Nephron progenitor cell (in vitro differentiated cells): ENCODE data around the gene SLC2A13.

Experiments
- DNase-seq: peaks from one replicate; pipeline ENCODE4 v3.0.0; 2021
- H3K27ac Mint-ChIP-seq: 2 replicates; pipeline ENCODE4 v1.8.0; 2021; ENCODE audit warnings: mild to moderate bottlenecking, moderate library complexity, mixed read lengths
- H3K27me3 Mint-ChIP-seq: 2 replicates; pipeline ENCODE4 v1.8.0; 2021; ENCODE audit warnings: mild to moderate bottlenecking, low read depth, mixed read lengths; ENCODE audit not compliant: poor library complexity
- H3K36me3 Mint-ChIP-seq: 2 replicates; pipeline ENCODE4 v1.8.0; 2021; ENCODE audit warnings: low read depth, mixed read lengths
- H3K4me1 Mint-ChIP-seq: 2 replicates; pipeline ENCODE4 v1.8.0; 2021; ENCODE audit warnings: mixed read lengths
- H3K4me3 Mint-ChIP-seq: 2 replicates; pipeline ENCODE4 v1.8.0; 2021; ENCODE audit warnings: mild to moderate bottlenecking, moderate library complexity, mixed read lengths
- H3K9me3 Mint-ChIP-seq: 2 replicates; pipeline ENCODE4 v1.8.0; 2021; ENCODE audit warnings: mild to moderate bottlenecking, moderate library complexity, mixed read lengths
- TF ChIP-seq, protein P1 (sequence below): fragments of 200-600 bp; sonication (generic); IDR thresholded peaks from 2 replicates; pipeline ENCODE4 v1.5.0; 2021; ENCODE audit warnings: antibody characterized with exemption

SLC2A13 gene

DNA sequence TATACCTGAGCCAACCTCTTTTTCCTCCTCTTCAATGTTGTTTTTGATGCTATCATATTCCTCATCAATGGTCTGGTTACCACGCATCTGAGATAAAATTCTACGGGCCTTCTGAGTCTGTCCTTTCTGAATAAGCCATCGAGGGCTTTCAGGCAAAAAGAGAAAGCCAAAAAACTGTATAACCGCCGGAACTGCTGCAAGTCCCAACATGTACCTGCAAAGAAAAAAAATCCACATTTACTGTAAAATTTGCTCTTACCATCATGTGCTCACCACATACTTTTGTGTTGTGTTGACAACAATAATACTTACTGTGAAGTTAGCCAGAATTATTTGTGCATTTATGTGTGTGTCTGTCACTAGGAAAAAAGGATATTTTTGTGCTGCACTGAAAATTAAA, 77.6 kb downstream of the SLC2A13 start:
- H3K4me1 Mint-ChIP-seq, result peaks cover 6% of the 10 kb centered on the region
- TF ChIP-seq, protein P1, sequence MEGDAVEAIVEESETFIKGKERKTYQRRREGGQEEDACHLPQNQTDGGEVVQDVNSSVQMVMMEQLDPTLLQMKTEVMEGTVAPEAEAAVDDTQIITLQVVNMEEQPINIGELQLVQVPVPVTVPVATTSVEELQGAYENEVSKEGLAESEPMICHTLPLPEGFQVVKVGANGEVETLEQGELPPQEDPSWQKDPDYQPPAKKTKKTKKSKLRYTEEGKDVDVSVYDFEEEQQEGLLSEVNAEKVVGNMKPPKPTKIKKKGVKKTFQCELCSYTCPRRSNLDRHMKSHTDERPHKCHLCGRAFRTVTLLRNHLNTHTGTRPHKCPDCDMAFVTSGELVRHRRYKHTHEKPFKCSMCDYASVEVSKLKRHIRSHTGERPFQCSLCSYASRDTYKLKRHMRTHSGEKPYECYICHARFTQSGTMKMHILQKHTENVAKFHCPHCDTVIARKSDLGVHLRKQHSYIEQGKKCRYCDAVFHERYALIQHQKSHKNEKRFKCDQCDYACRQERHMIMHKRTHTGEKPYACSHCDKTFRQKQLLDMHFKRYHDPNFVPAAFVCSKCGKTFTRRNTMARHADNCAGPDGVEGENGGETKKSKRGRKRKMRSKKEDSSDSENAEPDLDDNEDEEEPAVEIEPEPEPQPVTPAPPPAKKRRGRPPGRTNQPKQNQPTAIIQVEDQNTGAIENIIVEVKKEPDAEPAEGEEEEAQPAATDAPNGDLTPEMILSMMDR, result no peak
- H3K27ac Mint-ChIP-seq, result no peak overlapping the region
- H3K36me3 Mint-ChIP-seq, result peaks cover 13% of the 10 kb centered on the region
- H3K27me3 Mint-ChIP-seq, result no peaks in the 10 kb centered on the region
- no peak overlapping the region for H3K4me3 Mint-ChIP-seq
- H3K9me3 Mint-ChIP-seq, result no peaks in the 10 kb centered on the region
- DNase-seq, result no peak

DNA sequence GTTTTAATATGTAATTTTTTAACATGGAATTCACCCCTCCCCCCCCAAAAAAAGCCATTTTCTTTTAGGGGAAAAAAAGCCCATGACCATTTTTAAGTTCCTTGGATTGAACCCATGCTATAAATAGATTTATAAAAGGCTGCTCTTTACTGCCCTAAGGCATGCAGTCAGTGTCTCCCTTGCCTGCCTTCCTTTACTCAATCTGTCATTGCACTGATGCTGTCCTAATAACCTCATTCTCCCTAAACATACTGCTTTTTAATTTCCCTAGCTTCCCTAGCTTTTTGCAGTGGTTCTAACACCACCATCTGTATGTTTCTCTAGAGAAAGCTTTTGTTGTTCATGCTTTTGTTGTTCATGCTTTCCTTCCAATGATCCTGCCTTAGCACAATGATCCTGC, 83.0 kb downstream of the SLC2A13 start:
- H3K9me3 Mint-ChIP-seq, result no peaks in the 10 kb centered on the region
- no peak overlapping the region for H3K27ac Mint-ChIP-seq
- no peaks in the 10 kb centered on the region for H3K4me1 Mint-ChIP-seq
- H3K36me3 Mint-ChIP-seq, result peaks cover 7% of the 10 kb centered on the region
- H3K27me3 Mint-ChIP-seq, result no peaks in the 10 kb centered on the region
- H3K4me3 Mint-ChIP-seq, result no peak overlapping the region
- DNase-seq, result no peak
- TF ChIP-seq, protein P1, result no peak

DNA sequence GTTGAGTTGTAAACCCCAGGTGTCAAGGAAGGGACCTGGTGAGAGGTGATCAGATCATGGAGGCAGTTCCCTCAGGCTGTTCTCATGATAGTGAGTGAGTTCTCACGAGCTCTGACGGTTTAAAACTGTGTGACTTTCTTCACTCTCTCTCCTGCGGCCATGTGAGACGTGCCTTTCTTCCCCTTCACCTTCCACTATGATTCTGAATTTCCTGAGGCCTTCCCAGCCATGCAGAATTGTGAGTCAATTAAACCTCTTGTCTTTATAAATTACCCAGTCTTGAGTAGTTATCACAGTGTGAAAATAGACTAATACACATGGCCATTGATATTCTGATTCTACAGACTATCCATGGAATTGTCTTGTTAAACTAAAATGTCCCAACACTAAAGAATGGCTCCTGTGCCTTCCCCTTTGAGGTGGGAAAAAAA, 85.6 kb downstream of the SLC2A13 start:
- Mint-ChIP-seq H3K27me3 (no peaks in the 10 kb centered on the region), H3K36me3 (no peaks in the 10 kb centered on the region), H3K4me1 (peaks cover 4% of the 10 kb centered on the region), H3K4me3 (no peak overlapping the region), H3K27ac (no peak overlapping the region), H3K9me3 (no peaks in the 10 kb centered on the region)
- DNase-seq, result no peak
- TF ChIP-seq, protein P1, result no peak

DNA sequence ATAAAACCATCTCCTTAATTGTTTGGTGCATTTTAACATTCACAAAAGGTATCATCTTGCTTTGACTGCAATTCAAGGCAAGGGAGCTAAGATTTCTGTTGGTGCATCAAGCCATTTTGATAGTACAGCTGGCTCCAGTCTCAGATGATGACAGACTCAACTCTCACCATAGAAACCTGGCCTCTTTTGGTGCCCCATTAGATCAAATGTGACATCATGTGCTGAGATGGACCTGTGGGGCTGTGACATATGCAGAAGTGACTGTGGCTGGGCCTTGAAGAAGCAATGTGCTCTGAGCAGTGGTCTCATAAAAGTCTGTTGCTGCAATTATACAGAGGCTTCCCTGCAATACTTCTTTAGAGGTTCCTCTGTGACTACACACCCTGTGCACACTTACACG, 88.4 kb downstream of the SLC2A13 start:
- H3K36me3 Mint-ChIP-seq, result no peaks in the 10 kb centered on the region
- H3K27ac Mint-ChIP-seq, result no peak overlapping the region
- H3K27me3 Mint-ChIP-seq, result no peaks in the 10 kb centered on the region
- no peak for DNase-seq
- no peaks in the 10 kb centered on the region for H3K9me3 Mint-ChIP-seq
- H3K4me1 Mint-ChIP-seq, result peaks cover 4% of the 10 kb centered on the region
- no peak overlapping the region for H3K4me3 Mint-ChIP-seq
- TF ChIP-seq, protein P1, result no peak

DNA sequence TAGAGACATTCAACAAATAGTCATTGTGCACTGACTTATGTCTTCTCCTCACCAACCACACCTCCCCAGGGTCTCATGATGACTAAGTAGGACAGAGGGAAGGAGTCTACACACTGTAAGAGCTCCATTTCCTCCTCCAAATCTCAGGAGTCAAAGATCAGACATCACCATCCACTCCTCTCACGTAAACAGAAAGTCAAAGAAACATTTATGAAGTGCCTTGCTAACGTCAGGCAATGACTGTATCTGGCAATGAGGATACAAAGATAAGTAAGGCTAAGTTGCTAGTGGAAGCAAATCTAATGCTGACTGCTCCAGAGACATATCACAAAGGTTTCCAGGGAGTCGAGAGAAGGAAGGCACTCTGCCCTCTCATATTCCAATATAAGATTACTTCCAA, 88.9 kb downstream of the SLC2A13 start:
- no peaks in the 10 kb centered on the region for H3K9me3 Mint-ChIP-seq
- H3K27ac Mint-ChIP-seq, result no peak overlapping the region
- H3K36me3 Mint-ChIP-seq, result no peaks in the 10 kb centered on the region
- TF ChIP-seq, protein P1, result no peak
- H3K27me3 Mint-ChIP-seq, result no peaks in the 10 kb centered on the region
- no peak overlapping the region for H3K4me3 Mint-ChIP-seq
- no peak for DNase-seq
- H3K4me1 Mint-ChIP-seq, result peaks cover 10% of the 10 kb centered on the region

DNA sequence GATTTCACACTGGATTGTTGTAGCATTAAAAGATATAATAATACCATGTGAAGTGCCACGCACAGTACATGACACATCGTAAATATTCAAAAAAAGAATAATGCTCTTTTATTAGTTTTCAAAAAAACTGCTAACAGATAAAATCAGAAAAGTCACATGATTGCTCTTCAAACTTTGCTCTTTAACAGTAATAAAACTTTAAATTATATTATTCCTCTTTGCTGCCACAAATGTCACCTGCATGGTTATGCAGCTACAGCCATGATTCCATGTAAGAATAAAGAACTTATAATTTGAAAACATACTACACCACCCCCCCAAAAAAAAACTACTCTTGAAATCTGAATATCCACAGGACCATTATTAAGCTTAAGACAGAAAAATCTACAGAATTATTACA, 90.0 kb downstream of the SLC2A13 start:
- no peak for DNase-seq
- Mint-ChIP-seq H3K27ac (no peak overlapping the region), H3K36me3 (no peaks in the 10 kb centered on the region), H3K27me3 (no peaks in the 10 kb centered on the region), H3K4me3 (no peak overlapping the region), H3K4me1 (peaks cover 18% of the 10 kb centered on the region), H3K9me3 (no peaks in the 10 kb centered on the region)
- TF ChIP-seq, protein P1, result no peak
